RPMI8226 (cell line): ENCODE data around the gene ZNF878.

Experiments used
- DNase-seq: peaks from one replicate; pipeline ENCODE4 v3.0.0-alpha.2; 2015

The ZNF878 gene

DNA sequence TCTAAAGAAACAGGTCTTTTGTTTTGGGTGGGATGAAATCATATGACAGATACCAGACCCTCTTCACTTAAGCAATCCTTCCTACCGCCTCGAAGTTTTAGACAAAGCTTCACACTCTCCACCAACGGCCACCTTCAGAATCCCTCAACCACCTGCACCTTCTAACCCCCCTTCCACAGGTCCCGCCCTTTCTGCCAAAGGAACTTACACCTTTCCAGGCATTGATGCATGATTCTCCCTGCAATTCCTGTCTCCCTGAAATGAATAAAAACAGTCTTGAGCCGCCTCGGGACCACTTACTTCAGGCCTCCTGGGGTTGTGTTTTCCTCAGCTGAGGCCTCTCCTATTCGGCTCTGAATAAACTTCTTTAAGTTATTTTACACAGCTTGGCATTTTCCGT is 18.1 kb downstream of the ZNF878 start:
- DNase-seq: no peak

DNA sequence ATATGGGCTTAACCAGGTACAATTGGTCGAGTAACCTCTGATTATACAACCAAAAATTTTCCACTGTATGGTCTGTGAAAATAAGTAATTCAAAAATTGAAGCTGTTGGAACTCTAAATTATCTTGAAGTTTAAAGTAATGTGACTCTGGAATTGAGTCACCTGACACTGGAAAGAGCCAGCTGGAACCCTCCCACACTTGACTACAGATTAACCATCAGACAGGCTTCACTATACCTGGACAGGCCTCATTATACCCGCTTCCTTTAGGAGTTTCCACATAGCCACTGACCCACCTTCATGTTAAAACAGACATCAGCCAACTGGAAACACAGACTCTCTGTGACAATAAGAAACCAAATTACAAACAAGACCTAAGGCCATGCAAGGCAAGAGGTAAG is 18.6 kb downstream of the ZNF878 start:
- DNase-seq: no peak

DNA sequence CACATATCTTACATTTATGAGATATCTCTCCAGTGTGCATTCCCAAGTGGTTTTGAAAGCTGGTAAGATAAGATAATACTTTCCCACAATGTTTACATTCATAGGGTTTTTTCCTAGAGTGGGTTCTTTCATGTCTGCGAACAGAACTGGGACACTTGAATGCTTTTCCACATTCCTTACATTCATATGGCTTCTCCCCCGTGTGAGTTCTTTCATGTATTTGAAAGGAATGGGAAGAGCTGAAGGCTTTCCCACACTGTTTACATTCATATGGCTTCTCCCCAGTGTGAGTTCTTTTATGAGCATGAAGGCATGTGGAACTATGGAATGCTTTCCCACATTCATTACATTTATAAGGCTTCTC is 37.0 kb downstream of the ZNF878 start:
- DNase-seq: no peak

DNA sequence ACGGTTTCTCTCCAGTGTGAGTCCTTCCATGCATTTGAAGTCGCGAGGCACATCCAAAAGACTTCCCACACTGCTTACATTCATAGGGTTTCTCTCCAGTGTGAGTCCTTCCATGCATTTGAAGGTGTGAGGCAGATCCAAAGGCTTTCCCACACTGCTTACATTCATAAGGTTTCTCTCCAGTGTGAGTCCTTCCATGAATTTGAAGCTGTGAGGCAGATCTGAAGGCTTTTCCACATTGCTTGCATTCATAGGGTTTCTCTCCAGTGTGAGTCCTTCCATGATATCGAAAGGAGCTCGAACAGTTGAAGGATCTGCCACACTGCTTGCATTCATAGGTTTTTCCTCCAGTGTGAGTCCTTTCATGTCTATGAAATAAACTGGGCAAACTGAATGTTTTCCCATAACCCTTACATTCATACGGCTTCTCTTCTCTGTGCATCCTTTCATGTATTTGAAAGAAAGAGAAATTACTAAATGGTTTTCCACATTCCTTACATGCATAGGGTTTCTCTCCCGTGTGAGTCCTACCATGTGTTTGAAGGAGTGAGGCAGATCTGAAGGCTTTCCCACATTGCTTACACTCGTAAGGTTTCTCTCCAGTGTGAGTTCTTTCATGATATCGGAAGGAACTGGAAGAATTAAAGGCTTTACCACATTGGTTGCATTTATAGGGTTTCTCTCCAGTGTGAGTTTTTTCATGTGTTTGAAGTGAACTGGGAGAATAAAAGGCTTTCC is 37.6 kb downstream of the ZNF878 start:
- DNase-seq: no peak

DNA sequence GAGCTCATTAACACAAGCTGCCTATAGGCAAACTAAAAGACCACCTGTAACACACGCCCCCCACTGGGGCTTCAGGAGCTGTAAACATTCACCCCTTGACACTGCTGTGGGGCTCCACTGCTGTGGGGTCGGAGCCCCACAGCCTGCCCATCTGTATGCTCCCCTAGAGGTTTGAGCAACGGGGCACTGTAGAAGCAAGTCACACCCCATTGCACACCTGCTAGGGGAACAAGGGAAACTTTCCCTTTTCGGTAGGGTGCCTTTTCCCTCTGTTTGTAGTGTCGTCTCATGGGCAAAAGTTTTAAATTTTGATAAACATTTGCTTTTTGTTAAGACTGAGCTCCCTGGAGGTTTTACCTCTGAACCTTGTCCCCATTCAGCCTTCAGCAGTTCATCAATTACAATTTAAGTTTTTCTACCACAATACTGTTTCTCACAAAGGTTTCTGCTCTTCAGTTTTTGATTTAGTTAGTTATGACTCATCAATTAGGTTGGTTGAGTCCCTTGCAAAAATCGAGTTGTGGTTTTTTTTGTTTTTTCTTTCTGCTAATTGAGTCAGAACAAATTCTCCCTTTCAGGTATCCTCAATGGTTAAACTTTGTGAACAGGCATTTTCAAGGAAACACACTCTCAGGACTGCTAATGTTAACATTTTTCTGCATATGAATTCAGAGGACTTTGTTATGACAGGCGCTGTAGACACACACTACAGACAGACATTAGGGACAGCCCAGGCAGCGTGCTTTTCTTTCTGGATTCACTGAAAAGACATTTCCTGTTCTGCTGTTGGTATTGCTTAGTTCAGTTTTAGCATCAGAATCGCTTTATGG is 52.4 kb downstream of the ZNF878 start:
- DNase-seq: no peak

DNA sequence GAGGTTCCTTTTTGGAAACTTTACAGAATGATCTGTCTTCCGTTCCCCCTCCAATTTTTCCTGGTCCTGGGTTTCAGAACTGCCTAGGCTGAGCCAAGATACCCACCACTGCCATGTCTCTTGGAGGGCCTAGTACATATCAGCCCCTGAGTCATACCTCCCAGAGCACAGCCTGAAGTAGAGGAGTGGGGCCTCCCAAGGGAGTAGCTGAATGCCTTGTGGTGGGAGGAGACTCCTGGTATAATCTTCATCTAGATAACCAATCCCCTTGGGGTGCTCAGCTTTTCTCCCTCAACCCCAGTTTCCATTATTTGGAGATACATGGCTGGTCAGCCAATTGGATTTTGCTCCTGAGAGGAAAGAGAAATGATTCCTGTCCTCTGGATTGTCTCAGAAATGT is 57.6 kb downstream of the ZNF878 start:
- no peak for DNase-seq
